Endothelial cell of umbilical vein (primary cell): Measurements from ENCODE around the gene NEK4. TPM values are rescaled to one million over a fixed set of nuclear protein-coding genes. Genes with fewer than 3 reads are reported as not detected.

ENCODE experiments used
- BruUV-seq: library from RNA; stranded (reverse); fragments of 400-500 nt; replicated peaks from 2 replicates; lab custom pipeline; 2021; lab: Mats Ljungman, UMichigan
- CTCF ChIA-PET: fragments of 300-600, 350-600 bp; sonication (Branson Sonifier 250); formaldehyde crosslinking; loops from one replicate; lab custom pipeline; 2021; ENCODE audit warnings: antibody characterized with exemption, inconsistent platforms; lab: Charles Lee
- POLR2A ChIA-PET: fragments of 300-600, 350-600 bp; sonication (Branson Sonifier 250); formaldehyde crosslinking; loops from one replicate; lab custom pipeline; 2021; ENCODE audit warnings: antibody characterized with exemption, inconsistent platforms; lab: Charles Lee
- DNase-seq: peaks from one replicate; pipeline ENCODE4 v3.0.0-alpha.2; 2011; ENCODE audit warnings: low read depth, low spot score
- FAIRE-seq: peaks from 2 replicates; lab custom pipeline; 2011; peaks lifted over from hg19 to GRCh38; lab: Jason Lieb, UNC
- H2AFZ ChIP-seq: 2 replicates; pipeline ENCODE4 v1.6.0; 2012; ENCODE audit warnings: low read depth, low read length, control low read depth, inconsistent platforms
- H3K27ac ChIP-seq: 2 replicates; pipeline ENCODE4 v1.5.1; 2011; ENCODE audit warnings: low read depth, mild to moderate bottlenecking, control low read depth, low read length, moderate library complexity; ENCODE audit not compliant: insufficient read depth
- H3K27me3 ChIP-seq, 2 experiments: 2 replicates each; pipeline versions ENCODE4 v1.6.0 to v1.6.1; 2011; ENCODE audit warnings: low read length in 2 of 2, mixed read lengths in 1 of 2; ENCODE audit not compliant: control insufficient read depth in 2 of 2, insufficient read depth in 2 of 2
- H3K36me3 ChIP-seq, 2 experiments: 2 replicates in 1 of 2; 3 replicates in 1 of 2; pipeline ENCODE4 v1.5.1; 2011; ENCODE audit warnings: low read length in 2 of 2, mild to moderate bottlenecking in 1 of 2, moderate library complexity in 1 of 2; ENCODE audit not compliant: control insufficient read depth in 2 of 2, insufficient read depth in 2 of 2; ENCODE audit errors: extremely low read depth in 1 of 2
- H3K4me1 ChIP-seq: 3 replicates; pipeline ENCODE4 v1.5.1; 2011; ENCODE audit warnings: mild to moderate bottlenecking, low read length; ENCODE audit not compliant: control insufficient read depth, insufficient read depth; ENCODE audit errors: extremely low read depth
- H3K4me2 ChIP-seq: 2 replicates; pipeline ENCODE4 v1.6.1; 2011; ENCODE audit warnings: low read length, control low read depth, mixed read lengths; ENCODE audit not compliant: insufficient read depth
- H3K4me3 ChIP-seq, 3 experiments: fragments of 200-600 bp in 1 of 3; sonication (generic), shearing (Covaris generic) in 1 of 3; replicated peaks in 1 of 3; 2 replicates each; pipeline ENCODE4 v1.5.1; 2011 to 2016; ENCODE audit warnings: control low read depth in 3 of 3, low read length in 3 of 3, mild to moderate bottlenecking in 2 of 3, inconsistent platforms in 1 of 3, low read depth in 1 of 3, moderate library complexity in 1 of 3; ENCODE audit not compliant: insufficient read depth in 1 of 3
- H3K79me2 ChIP-seq: 2 replicates; pipeline ENCODE4 v1.6.0; 2012; ENCODE audit warnings: low read length, inconsistent platforms; ENCODE audit not compliant: control insufficient read depth, insufficient read depth
- H3K9ac ChIP-seq: replicated peaks from 2 replicates; pipeline ENCODE3; 2011; ENCODE audit warnings: low read length, control low read depth; ENCODE audit not compliant: insufficient read depth; ENCODE audit errors: extremely low read depth
- H3K9me1 ChIP-seq: replicated peaks from 3 replicates; pipeline ENCODE4 v1.6.0; 2011; ENCODE audit warnings: mild to moderate bottlenecking, low read length; ENCODE audit not compliant: control insufficient read depth, insufficient read depth; ENCODE audit errors: extremely low read depth
- H3K9me3 ChIP-seq: replicated peaks from 2 replicates; pipeline ENCODE4 v1.5.1; 2012; ENCODE audit warnings: low read length, inconsistent platforms; ENCODE audit not compliant: control insufficient read depth, insufficient read depth
- H4K20me1 ChIP-seq: replicated peaks from 2 replicates; pipeline ENCODE3; 2011; ENCODE audit warnings: mild to moderate bottlenecking, low read length; ENCODE audit not compliant: control insufficient read depth, insufficient read depth; ENCODE audit errors: extremely low read depth
- EZH2 ChIP-seq: IDR thresholded peaks from 2 replicates; pipeline ENCODE4 v1.6.1; 2012; ENCODE audit warnings: borderline replicate concordance, low read depth, mild to moderate bottlenecking, moderate library complexity, low read length, inconsistent platforms; ENCODE audit not compliant: severe bottlenecking
- FOS ChIP-seq: IDR thresholded peaks from 2 replicates; pipeline ENCODE4 v1.6.1; 2011; ENCODE audit warnings: mild to moderate bottlenecking, low read length, moderate library complexity, borderline replicate concordance; ENCODE audit not compliant: insufficient read depth
- GATA2 ChIP-seq: IDR thresholded peaks from 2 replicates; pipeline ENCODE4 v1.7.0; 2011; ENCODE audit warnings: low read depth, mild to moderate bottlenecking, moderate library complexity, mixed read lengths, low read length; ENCODE audit not compliant: insufficient read length, insufficient read depth
- JUN ChIP-seq: IDR thresholded peaks from 2 replicates; pipeline ENCODE4 v1.6.1; 2011; ENCODE audit warnings: borderline replicate concordance, low read depth; ENCODE audit not compliant: insufficient read length, insufficient read depth
- MAX ChIP-seq: IDR thresholded peaks from 2 replicates; pipeline ENCODE4 v1.6.1; 2011; ENCODE audit not compliant: insufficient read depth, insufficient read length
- MYC ChIP-seq: IDR thresholded peaks from one replicate; pipeline ENCODE4 v1.6.1; 2011; ENCODE audit warnings: mild to moderate bottlenecking, low read depth, low read length
- POLR2A ChIP-seq: IDR thresholded peaks from 2 replicates; pipeline ENCODE4 v1.6.1; 2012; ENCODE audit warnings: low read depth, mild to moderate bottlenecking, control low read depth, low read length
- POLR2AphosphoS5 ChIP-seq: IDR thresholded peaks from 2 replicates; pipeline ENCODE4 v1.6.1; 2012; ENCODE audit warnings: low read depth, mild to moderate bottlenecking, control low read depth, low read length, moderate library complexity; ENCODE audit not compliant: insufficient read depth
- dilution Hi-C: fragments of 300-500 bp; cut with MboI; formaldehyde crosslinking; loops from one replicate; pipeline ENCODE4 v1.15.0; 2019; ENCODE audit warnings: low sequenced_read_pairs; ENCODE audit not compliant: extremely low pct_ligation_motif_present
- intact Hi-C: fragments of 100-400 bp; cut with micrococcal nuclease; formaldehyde crosslinking; loops from one replicate; pipeline ENCODE4 v1.10.0; 2022
- polyA plus RNA-seq, 4 experiments: library from polyadenylated mRNA; depleted of rRNA in 3 of 4; stranded (reverse) in 3 of 4; unstranded in 1 of 4; fragments of >200 nt; gene quantifications; 2 replicates each; pipeline versions ENCODE4 v1.2.1 to v1.2.3, GENCODE V29; 2011 to 2012; ENCODE audit warnings: missing spikeins in 1 of 4
- total RNA-seq: library from RNA; stranded (reverse); gene quantifications from 2 replicates; pipeline ENCODE4 v1.2.3, GENCODE V29; 2021

NEK4 gene
- total and polyA plus RNA-seq, 2 donors (not counting 3 experiments of a cell fraction or from before 2014, with no cell fraction given): 4.4 to 20.8 TPM

DNA sequence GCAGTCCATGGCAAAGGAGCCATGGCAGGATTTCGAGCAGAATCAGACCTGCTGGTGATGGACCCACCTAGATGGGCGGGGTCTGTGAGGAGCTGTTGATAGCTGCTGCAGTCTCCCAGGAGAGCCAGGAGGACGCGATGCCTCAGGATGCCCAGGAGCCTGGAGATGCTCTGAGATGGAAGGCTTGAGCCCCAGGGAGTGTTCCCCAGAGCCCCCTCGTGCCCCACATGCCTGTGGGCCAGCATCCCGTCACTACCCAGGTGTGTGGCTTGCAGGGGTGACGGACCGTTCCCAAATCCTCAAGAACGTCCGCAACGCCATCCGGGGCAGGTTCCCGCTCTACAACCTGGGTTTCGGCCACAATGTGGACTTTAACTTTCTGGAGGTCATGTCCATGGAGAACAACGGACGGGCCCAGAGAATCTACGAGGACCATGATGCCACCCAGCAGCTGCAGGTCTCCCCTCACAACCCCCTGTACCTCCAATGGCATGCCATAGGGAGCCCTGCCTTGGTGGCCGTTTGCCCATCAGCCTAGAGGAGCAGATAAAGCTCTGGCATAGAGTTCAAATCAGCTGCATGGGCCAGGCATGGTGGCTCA, 13.4 kb upstream of the NEK4 start:
- no peak for TF ChIP-seq FOS
- no peak for TF ChIP-seq EZH2
- no TSS peak for BruUV-seq
- no peak for DNase-seq
- H3K4me3 ChIP-seq: no peak overlapping the region
- H3K9me3 ChIP-seq: no peaks in the 10 kb centered on the region
- H3K9me1 ChIP-seq: no peaks in the 10 kb centered on the region
- H3K79me2 ChIP-seq: no peaks in the 10 kb centered on the region
- no peak overlapping the region for H2AFZ ChIP-seq
- dilution Hi-C loops: no loop called here
- no peak overlapping the region for H3K4me2 ChIP-seq
- CTCF ChIA-PET: interaction anchor here (1.4 to 1.8 kb wide), 2 partner anchors 8 to 15 kb away, joined by 4 to 5 read pairs; no protein-coding TSS in a partner anchor
- no peak overlapping the region for H3K27ac ChIP-seq
- peaks cover 0 to 13% of the 10 kb centered on the region in 2 experiments for H3K27me3 ChIP-seq
- H3K4me1 ChIP-seq: no peaks in the 10 kb centered on the region
- FAIRE-seq: no peak
- H3K36me3 ChIP-seq: no peaks in the 10 kb centered on the region
- intact Hi-C loops: no loop called here
- H4K20me1 ChIP-seq: no peaks in the 10 kb centered on the region
- H3K9ac ChIP-seq: no peak overlapping the region
- POLR2A ChIA-PET: no interaction called here

- Histone ChIP-seq H4K20me1 (no peaks in the 10 kb centered on the region), H3K4me1 (no peaks in the 10 kb centered on the region), H3K9ac (no peak overlapping the region), H3K4me2 (no peak overlapping the region), H3K36me3 (no peaks in the 10 kb centered on the region), H3K27ac (no peak overlapping the region), H3K4me3 (no peak overlapping the region), H3K9me1 (no peaks in the 10 kb centered on the region), H2AFZ (no peak overlapping the region), H3K79me2 (no peaks in the 10 kb centered on the region), H3K9me3 (no peaks in the 10 kb centered on the region), H3K27me3 (peaks cover 0 to 13% of the 10 kb centered on the region in 2 experiments)
- ChIA-PET POLR2A (no interaction called here), CTCF (interaction anchor here (0.9 to 1.4 kb wide), 3 partner anchors 9 to 331 kb away, joined by 3 to 4 read pairs (median 3); no protein-coding TSS in a partner anchor)
- TF ChIP-seq MAX (no peak), FOS (no peak), EZH2 (no peak), GATA2 (no peak), MYC (no peak), POLR2AphosphoS5 (no peak), JUN (no peak), POLR2A (no peak)
- no peak for FAIRE-seq
- no TSS peak for BruUV-seq
- dilution Hi-C loops (no loop called here), intact Hi-C loops (no loop called here)
- DNase-seq: no peak
Observed at GRCh38 chr3:52783211-52783555, 12.4 kb upstream of the NEK4 start.
